ENCODE results near the gene CTRL.
"Not testable (repeated sequence)": the region's sequence is repeated elsewhere in the genome, so short reads cannot be mapped to it uniquely, and the experiment has no call there.

Gene CTRL

DNA sequence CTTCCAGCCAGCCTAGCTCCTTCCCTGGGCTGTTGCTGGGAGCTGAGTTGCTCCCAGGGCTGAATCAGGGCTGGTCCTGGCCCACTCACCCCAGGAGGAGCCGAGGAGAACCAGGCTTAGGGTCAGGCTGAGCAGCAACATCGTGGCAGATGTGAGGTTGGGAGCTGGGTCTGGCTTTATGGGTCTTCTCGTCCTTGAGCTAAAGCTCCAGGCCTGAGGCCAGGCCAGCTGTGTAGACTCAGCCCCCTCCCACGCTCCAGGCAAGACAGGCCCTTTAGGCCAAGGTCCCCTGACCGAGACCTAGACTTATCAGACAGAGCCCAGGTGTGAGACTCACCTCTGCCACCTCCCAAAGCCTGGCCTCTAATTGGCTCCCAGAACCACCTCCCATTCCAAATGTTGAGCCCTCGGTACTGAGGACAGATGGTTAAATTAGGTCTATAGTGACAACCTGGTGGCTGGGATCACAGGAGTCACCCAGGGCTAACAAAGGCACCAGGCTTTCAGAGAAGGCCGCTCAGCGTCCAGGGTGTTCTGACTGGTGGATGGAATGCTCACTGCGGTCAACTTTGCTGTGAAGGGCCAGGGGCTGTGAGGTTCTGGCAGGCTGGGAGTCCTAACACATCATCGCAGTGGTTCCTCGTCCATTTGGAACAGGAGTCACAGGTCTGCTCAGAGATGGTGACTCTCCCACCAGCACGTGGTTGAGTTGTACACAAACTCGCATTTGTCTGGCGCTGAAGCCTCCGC lies at the start of gene CTRL:
CTRL (minus strand) TSS at position 151 of the 750 bp plus-strand sequence; CDS start at position 141, 10 bp downstream.
- Histone ChIP-seq H3K36me3 (peaks cover 57 to 85% (median 78%) of the 10 kb centered on the region in 11 experiments), H3K27me3 (no peaks in the 10 kb centered on the region), H3K4me1 (peaks cover 18 to 50% (median 46%) of the 10 kb centered on the region in 10 experiments), H3K27ac (no peak within 1 kb of the TSS), H3K9me3 (replicated peaks in 1 of 11) (no peaks in the 10 kb centered on the region), H4K20me1 (peaks cover 44 to 83% (median 77%) of the 10 kb centered on the region in 11 experiments), H3K9ac (0 out of 22 replicates have a peak within 1 kb of the TSS, but pooled peaks of 1 of the 11 experiments have one; percentile 1), H3K4me2 (no peak within 1 kb of the TSS), H3K4me3 (no peak within 1 kb of the TSS)
- TF ChIP-seq Cebpa-rat (IDR thresholded peaks at IDR 0.05), result no peak

DNA sequence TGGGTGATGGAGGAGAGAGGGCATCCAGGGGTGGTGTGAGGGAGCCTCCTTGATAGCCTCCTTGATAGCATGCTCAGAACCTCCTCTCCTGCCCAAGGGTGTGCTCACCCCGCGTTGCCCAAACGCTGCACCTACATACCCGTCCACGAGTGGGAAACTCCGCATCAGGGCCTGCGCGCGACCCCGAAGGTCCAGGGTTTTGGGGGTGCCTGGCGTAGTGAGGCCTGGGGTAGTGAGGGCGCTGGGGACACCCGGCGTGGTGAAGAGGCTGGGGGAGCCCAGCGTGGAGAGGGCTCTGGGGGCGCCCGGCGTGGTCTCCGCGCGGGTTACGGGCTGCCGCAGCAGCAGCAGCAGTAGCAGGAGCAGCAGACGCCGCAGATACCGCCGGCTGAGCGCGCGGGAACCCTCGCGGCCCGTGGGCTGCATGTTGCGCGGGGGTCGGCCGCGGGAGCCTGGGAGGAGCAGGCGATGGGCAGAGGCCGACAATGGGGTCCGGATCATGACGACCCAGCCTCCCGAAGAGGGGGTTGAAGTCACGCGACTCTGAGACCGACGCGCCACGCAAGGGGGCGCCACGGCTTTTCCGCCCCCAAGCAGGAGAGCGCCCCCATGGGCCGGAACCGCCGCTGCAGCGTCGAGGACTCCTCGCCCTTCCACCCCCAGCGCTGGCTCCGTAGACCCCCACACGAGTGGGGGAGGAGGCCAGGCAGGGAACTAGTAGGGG lies 48.5 kb upstream of the CTRL start, which contains the start of gene DPEP3:
DPEP3 (minus strand) TSS at position 545 of the 724 bp plus-strand sequence; CDS start at position 426, 119 bp downstream.
- no peaks in the 10 kb centered on the region for H3K36me3 ChIP-seq
- TF ChIP-seq Cebpa-rat (IDR thresholded peaks at IDR 0.05), result no peak
- no peaks in the 10 kb centered on the region for H3K27me3 ChIP-seq
- no peak within 1 kb of the TSS for H3K4me3 ChIP-seq
- H3K9me3 ChIP-seq (replicated peaks in 1 of 11), result peaks cover 0 to 10% (median 0%) of the 10 kb centered on the region in 11 experiments; a peak in 4 of 22 replicates
- peaks cover 0 to 5% (median 0%) of the 10 kb centered on the region in 11 experiments; a peak in 1 of 22 replicates for H4K20me1 ChIP-seq
- H3K4me1 ChIP-seq, result peaks cover 18 to 26% (median 20%) of the 10 kb centered on the region in 10 experiments
- no peak within 1 kb of the TSS for H3K9ac ChIP-seq
- no peak within 1 kb of the TSS for H3K4me2 ChIP-seq
- no peak within 1 kb of the TSS for H3K27ac ChIP-seq

DNA sequence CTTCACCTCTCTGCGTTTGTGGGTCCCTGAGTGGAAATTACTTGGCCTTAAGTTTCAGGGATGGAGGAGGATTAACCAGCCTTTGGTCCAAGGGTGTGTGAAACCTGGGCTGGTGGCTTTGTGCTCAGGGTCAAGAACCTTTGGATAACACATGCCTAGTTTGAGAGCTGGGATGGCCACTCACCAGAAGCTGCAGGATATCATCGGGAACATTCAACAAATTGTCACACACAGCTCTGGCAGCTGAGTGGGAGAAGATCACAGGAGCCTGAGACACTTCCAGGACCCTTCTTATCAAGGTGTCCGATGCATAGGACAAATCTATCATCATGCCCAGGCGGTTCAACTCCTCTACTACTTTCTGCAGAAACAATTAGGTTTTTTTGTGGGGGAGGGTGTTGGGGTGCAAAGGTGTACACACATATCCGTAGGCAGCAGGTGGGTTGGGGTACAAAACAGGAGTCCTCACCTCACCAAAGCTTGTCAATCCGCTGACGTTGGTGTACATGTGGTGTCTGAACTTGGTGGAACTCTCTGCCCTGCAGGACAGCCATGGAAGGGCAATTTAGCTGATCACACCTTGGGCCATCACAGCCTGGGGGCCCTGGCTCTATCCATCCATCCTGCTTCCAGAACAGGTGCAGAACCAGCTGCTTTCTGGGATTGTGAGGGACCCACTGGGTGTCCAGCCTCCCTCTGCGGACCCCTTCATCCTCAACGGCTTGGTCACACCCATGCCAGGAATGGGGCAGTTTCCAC lies 46.0 kb upstream of the CTRL start:
- Histone ChIP-seq H3K9ac (no peak overlapping the region), H3K4me1 (peaks cover 0 to 7% (median 0%) of the 10 kb centered on the region in 10 experiments; a peak in 1 of 20 replicates), H3K9me3 (replicated peaks in 1 of 11) (peaks cover 0 to 3% (median 0%) of the 10 kb centered on the region in 11 experiments; a peak in 2 of 22 replicates), H3K27ac (no peak overlapping the region), H3K27me3 (no peaks in the 10 kb centered on the region), H3K4me2 (no peak overlapping the region), H3K36me3 (no peaks in the 10 kb centered on the region), H4K20me1 (peaks cover 0 to 5% (median 0%) of the 10 kb centered on the region in 11 experiments; a peak in 1 of 22 replicates), H3K4me3 (no peak overlapping the region)
- no peak for TF ChIP-seq Cebpa-rat (IDR thresholded peaks at IDR 0.05)

DNA sequence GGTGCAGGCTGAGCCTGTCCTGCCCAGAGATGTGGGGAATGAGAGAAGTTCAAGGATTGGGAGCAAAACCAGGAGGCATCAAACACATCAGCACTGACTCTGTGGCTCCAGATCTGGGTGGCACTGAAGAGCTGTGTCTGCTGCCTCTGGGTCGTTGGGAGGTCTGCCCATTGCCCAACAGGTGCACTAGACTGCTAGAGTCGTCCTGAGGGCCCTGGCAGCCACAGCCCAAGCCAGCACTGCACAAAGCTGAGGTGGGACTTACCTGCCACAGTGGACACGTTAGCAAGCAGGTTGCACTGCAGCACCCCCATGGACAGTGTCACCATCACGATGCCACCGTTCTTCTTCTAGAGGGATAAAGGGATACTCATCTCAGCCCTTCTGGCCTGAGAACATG lies 45.3 kb upstream of the CTRL start:
- H3K4me1 ChIP-seq, result peaks cover 0 to 7% (median 0%) of the 10 kb centered on the region in 10 experiments; a peak in 1 of 20 replicates
- no peak overlapping the region for H3K4me3 ChIP-seq
- peaks cover 0 to 5% (median 0%) of the 10 kb centered on the region in 11 experiments; a peak in 1 of 22 replicates for H4K20me1 ChIP-seq
- H3K27me3 ChIP-seq, result no peaks in the 10 kb centered on the region
- H3K4me2 ChIP-seq, result no peak overlapping the region
- H3K9ac ChIP-seq, result no peak overlapping the region
- no peak overlapping the region for H3K27ac ChIP-seq
- no peaks in the 10 kb centered on the region for H3K36me3 ChIP-seq
- TF ChIP-seq Cebpa-rat (IDR thresholded peaks at IDR 0.05), result no peak
- H3K9me3 ChIP-seq (replicated peaks in 1 of 11), result no peaks in the 10 kb centered on the region

DNA sequence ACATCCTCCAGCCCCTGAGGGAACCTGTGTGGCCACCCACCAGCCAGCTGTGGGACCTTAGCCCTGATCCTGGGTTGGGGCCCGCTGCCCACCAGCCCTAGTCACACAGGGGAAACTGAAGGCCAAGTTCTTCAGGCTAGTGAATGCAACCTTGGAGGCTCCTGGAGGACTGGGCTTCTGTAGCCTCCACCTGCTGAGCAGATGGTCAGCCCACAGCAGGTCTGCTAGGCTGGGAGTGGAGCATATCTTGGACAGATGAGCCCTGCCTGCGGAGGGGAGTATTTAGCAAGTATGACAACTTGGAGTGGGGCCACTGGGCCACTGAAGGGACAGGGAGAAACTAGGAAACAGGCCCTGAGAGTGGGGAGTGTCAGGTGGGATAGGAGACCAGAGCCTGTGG lies 44.5 kb upstream of the CTRL start:
- Histone ChIP-seq H3K9ac (no peak overlapping the region), H4K20me1 (peaks cover 0 to 5% (median 0%) of the 10 kb centered on the region in 11 experiments; a peak in 1 of 22 replicates), H3K4me2 (no peak overlapping the region), H3K27ac (no peak overlapping the region), H3K4me1 (peaks cover 0 to 7% (median 0%) of the 10 kb centered on the region in 10 experiments; a peak in 1 of 20 replicates), H3K9me3 (replicated peaks in 1 of 11) (no peaks in the 10 kb centered on the region), H3K27me3 (no peaks in the 10 kb centered on the region), H3K4me3 (no peak overlapping the region), H3K36me3 (no peaks in the 10 kb centered on the region)
- no peak for TF ChIP-seq Cebpa-rat (IDR thresholded peaks at IDR 0.05)

DNA sequence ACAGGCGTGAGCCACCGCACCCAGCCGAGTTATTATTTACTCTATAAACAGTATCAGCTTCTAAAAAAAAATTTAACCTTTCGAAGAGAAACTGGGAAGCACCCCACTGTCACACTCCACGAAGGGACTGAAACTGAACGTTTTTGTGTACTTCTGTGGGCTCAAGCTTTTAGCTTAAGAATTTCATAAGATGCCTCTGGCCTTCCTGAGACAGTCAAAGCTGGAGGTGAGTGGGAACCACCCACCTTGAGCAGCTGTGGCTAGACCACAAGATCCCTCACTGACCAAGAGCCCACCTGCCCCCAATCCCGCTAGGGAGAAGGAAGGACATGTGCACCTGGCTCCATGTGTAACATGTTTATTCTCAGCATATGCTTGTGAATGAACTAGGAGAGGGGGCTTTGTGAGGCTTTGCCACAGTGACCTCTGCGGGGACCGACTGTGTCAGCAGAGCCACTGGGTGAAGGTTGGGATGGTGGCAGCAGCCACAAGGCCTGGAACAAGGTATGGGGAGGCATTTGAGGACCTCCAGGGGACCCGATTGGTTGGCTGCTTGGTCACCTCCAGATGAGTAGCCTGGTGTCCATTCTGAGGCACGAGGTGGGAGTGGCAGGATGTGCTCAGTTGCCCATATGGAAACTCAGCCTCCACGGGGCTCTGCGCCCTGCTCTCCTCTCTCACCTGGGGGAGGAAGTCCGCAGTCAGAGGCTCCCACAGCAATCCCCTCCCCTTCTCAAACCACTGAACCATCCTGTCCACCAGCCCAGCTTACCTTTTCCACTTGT lies 43.9 kb upstream of the CTRL start:
- Histone ChIP-seq H3K4me3 (no peak overlapping the region), H3K9ac (no peak overlapping the region), H3K4me2 (no peak overlapping the region), H3K4me1 (peaks cover 0 to 7% (median 0%) of the 10 kb centered on the region in 10 experiments; a peak in 1 of 20 replicates), H4K20me1 (peaks cover 0 to 5% (median 0%) of the 10 kb centered on the region in 11 experiments; a peak in 1 of 22 replicates), H3K27ac (no peak overlapping the region), H3K9me3 (replicated peaks in 1 of 11) (no peaks in the 10 kb centered on the region), H3K36me3 (no peaks in the 10 kb centered on the region), H3K27me3 (no peaks in the 10 kb centered on the region)
- TF ChIP-seq Cebpa-rat (IDR thresholded peaks at IDR 0.05), result no peak

DNA sequence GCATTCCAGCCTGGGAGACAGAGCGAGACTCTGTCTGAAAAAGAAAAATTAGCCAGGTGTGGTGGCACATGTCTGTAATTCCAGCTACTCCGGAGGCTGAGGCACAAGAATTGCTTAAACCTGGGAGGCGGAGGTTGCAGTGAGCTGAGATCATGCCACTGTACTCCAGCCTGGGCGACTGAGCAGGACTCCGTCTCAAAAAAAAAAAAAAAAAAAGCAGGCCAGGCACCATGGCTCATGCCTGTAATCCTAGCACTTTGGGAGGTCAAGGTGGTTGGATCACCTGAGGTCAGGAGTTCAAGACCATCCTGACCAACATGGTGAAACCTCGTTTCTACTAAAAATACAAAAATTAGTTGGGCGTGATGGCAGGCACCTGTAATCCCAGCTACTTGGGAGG lies 40.6 kb upstream of the CTRL start:
- H3K4me3 ChIP-seq; H3K9ac ChIP-seq; H4K20me1 ChIP-seq; H3K36me3 ChIP-seq; H3K9me3 ChIP-seq (replicated peaks in 1 of 11); H3K27me3 ChIP-seq; H3K4me2 ChIP-seq; H3K27ac ChIP-seq: not testable (repeated sequence)
- H3K4me1 ChIP-seq, result peaks cover 4 to 23% (median 14%) of the 10 kb centered on the region in 10 experiments

DNA sequence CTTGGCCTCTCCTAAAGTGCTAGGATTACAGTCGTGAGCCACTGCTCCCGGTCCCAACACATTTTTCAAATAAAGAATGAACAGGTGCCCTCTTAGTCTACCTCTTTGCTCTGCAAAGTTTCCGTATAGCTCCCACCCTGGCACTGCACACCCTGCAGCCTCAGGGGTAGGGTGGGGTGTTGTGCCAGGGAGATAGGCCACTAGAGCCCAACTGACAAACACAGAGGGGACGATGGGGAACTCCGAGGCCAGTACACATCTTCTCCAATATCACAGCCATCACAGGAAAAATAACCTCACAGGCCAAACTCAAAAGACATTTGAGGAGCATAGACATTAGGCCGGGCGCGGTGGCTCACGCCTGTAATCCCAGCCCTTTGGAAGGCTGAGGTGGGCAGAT lies 39.4 kb upstream of the CTRL start:
- Histone ChIP-seq H4K20me1 (peaks cover 5 to 16% (median 13%) of the 10 kb centered on the region in 11 experiments; a peak in 15 of 22 replicates), H3K4me3 (no peak overlapping the region), H3K36me3 (no peaks in the 10 kb centered on the region), H3K9ac (no peak overlapping the region), H3K9me3 (replicated peaks in 1 of 11) (no peaks in the 10 kb centered on the region), H3K4me2 (no peak overlapping the region), H3K27me3 (no peaks in the 10 kb centered on the region), H3K4me1 (peaks cover 16 to 35% (median 26%) of the 10 kb centered on the region in 10 experiments), H3K27ac (no peak overlapping the region)
- TF ChIP-seq Cebpa-rat (IDR thresholded peaks at IDR 0.05), result no peak

Data from BLaER1 treated with 17β-estradiol and CSF1 and Interleukin-3, amounts not matched to agents 10 nM and 100 nM (cell line).